NB4 (cell line): ENCODE results near the gene WDR83.
"Not testable (repeated sequence)": the region's sequence is repeated elsewhere in the genome, so short reads cannot be mapped to it uniquely, and the experiment has no call there.

Experiments used
- DNase-seq: peaks from one replicate; pipeline ENCODE4 v3.0.0; 2010; ENCODE audit warnings: low read depth
- H3K4me3 ChIP-seq: one replicate; pipeline ENCODE4 v1.5.1; 2011; ENCODE audit warnings: mild to moderate bottlenecking, low read depth, low read length, moderate library complexity
- MAX ChIP-seq: IDR thresholded peaks from 2 replicates; pipeline ENCODE4 v1.6.1; 2011; ENCODE audit warnings: low read depth, low read length
- MYC ChIP-seq: IDR thresholded peaks from 2 replicates; pipeline ENCODE4 v1.6.1; 2011; ENCODE audit warnings: low read depth, low read length
- POLR2A ChIP-seq: IDR thresholded peaks from 2 replicates; pipeline ENCODE4 v1.6.1; 2011; ENCODE audit warnings: mild to moderate bottlenecking; ENCODE audit not compliant: insufficient read length; ENCODE audit errors: extremely low read depth
- TF ChIP-seq, protein P1 (sequence below): IDR thresholded peaks from one replicate; pipeline ENCODE4 v1.5.1; 2012; ENCODE audit warnings: low read depth, low read length

Gene WDR83

GRCh38 chr19:12694641-12695040, 28.0 kb downstream of the WDR83 start:
- TF ChIP-seq MYC (no peak), MAX (no peak), POLR2A (no peak)
- TF ChIP-seq, protein P1, sequence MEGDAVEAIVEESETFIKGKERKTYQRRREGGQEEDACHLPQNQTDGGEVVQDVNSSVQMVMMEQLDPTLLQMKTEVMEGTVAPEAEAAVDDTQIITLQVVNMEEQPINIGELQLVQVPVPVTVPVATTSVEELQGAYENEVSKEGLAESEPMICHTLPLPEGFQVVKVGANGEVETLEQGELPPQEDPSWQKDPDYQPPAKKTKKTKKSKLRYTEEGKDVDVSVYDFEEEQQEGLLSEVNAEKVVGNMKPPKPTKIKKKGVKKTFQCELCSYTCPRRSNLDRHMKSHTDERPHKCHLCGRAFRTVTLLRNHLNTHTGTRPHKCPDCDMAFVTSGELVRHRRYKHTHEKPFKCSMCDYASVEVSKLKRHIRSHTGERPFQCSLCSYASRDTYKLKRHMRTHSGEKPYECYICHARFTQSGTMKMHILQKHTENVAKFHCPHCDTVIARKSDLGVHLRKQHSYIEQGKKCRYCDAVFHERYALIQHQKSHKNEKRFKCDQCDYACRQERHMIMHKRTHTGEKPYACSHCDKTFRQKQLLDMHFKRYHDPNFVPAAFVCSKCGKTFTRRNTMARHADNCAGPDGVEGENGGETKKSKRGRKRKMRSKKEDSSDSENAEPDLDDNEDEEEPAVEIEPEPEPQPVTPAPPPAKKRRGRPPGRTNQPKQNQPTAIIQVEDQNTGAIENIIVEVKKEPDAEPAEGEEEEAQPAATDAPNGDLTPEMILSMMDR = no peak

DNA sequence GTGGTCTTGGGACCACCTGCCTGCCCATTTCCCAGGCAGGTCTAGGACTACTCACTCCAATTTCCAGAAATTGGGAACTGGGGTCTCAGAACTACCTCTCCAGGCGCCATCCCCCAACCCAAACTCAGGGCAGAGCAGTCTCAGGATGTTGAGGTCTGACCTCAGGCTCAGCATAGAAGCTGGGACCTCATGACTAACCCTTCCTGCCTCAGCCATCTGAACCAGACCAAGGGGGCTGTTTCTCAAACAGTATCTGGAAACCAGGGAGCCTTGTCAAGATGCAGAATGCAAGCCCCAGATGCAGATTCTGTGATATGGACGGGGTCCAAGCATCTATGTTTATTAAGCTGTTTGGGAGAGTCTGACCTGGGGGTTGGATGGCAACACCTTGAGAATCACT, 28.5 kb downstream of the WDR83 start:
- TF ChIP-seq MYC (no peak), MAX (no peak), POLR2A (no peak)
- TF ChIP-seq, protein P1 = no peak
- DNase-seq = peak; percentile 42
- H3K4me3 ChIP-seq = peak overlapping the region; percentile 81

More at GRCh38 chr19:12694641-12695040, 28.0 kb downstream of the WDR83 start:
- no peak overlapping the region for H3K4me3 ChIP-seq
- DNase-seq = no peak

DNA sequence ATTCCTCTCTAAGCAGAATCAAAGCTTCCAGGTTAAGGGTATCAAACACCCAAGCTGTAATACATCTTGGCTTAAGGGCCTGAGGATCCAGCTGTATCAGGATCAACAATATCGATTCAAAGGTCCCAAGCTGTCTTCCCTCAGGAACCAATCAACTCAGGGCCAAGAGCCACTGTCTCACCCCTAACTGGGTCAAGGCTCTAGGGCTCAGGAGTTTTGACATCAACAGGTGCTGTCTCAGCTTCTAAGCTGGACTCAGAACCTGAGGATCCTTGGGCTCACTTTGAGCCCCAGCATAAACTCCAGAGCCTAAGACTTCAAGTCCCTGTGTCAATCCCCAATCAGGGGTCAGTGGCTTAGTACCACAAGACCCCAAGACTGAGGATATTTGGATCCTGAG, 28.9 kb downstream of the WDR83 start:
- H3K4me3 ChIP-seq = peak overlapping the region; percentile 81
- TF ChIP-seq, protein P1 = no peak
- TF ChIP-seq MYC (no peak), MAX (no peak), POLR2A (no peak)
- no peak for DNase-seq

GRCh38 chr19:12695997-12696365, 29.4 kb downstream of the WDR83 start:
- TF ChIP-seq MAX = no peak
- no peak for TF ChIP-seq POLR2A
- peak overlapping the region; percentile 81 for H3K4me3 ChIP-seq
- no peak for DNase-seq

DNA sequence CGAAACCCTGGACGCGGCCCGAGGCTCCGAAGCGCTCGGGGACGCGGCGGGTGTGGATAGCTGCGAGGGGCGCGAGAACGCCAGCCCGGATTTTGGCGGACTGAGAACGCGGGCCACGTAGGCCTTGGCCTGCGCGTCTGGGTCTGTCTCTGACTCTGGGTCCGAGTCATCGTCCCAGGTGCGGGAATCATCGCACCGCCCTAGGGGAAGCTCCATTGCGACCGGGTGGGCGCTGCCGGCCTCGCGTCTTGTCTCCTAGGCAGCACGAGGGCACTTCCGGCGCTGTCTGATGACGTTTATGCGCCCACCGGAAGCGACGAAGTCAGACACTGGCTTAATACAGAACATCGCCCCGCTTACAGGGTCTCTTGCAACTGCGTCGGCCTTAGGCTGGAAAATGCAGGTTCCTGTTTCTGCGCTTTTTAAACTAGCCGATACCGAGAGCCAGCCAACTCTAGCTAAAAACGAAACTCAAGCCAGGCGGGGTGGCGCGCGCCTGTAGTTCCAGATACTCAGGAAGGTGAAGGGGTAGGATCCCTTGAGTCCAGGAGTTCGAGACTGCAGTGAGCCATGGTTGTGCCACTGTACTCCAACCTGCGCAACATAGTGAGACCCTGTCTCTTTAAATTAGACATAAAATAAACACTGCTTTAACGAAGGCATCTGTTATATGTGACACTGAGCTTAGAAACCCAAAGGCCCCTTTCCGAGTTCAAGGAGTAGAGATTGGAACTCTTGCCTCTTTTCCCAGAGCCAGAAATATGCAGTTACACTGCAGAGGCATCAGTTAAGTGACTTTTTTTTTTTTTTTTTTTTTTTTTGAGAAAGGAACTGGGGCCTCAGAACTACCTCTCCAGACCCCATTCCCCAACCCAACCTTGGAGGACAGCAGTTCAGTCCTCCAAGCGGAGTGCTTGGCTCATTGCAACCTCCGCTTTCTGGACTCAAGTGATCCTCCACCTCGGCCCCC, 30.0 kb downstream of the WDR83 start, which contains the start of gene FBXW9:
TSS of gene FBXW9 (minus strand) at position 266 of the 970 bp plus-strand sequence. CDS start at position 216, 50 bp downstream.
- TF ChIP-seq MAX (peak; percentile 80), MYC (peak; percentile 56; the same call in 1 of the 2 replicates), POLR2A (peak; percentile 68)
- TF ChIP-seq, protein P1 = no peak
- peak; percentile 97 for DNase-seq
- peak within 1 kb of the TSS; percentile 81 for H3K4me3 ChIP-seq

DNA sequence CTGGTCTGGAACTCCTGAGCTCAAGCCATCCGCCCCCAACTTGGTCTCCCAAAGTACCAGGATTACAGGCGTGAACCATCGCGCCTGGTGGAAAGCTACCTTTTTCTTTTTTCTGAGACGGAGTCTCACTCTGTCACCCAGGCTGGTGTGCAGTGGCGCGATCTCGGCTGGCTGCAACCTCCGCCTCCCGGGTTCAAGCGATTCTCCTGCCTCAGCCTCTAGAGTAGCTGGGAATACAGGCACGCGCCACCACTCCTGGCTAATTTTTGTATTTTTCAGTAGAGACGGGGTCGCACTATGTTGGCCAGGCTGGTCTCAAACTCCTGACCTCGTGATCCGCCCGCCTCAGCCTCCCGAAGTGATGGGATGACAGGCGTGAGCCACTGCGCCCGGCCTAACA, 30.8 kb downstream of the WDR83 start:
- DNase-seq = not testable (repeated sequence)
- peak overlapping the region; percentile 81 for H3K4me3 ChIP-seq

GRCh38 chr19:12698138-12698537, 31.5 kb downstream of the WDR83 start:
- no peak for TF ChIP-seq MAX
- no peak for TF ChIP-seq MYC
- TF ChIP-seq, protein P1 = no peak
- no peak for TF ChIP-seq POLR2A
- H3K4me3 ChIP-seq = no peak overlapping the region
- DNase-seq = no peak
